NK-92 (cell line): ENCODE data around the gene CORO7.

ENCODE experiments used
- DNase-seq: peaks from one replicate; lab custom pipeline; 2025; ENCODE audit not compliant: unreplicated experiment; lab: John Stamatoyannopoulos, UW

Gene CORO7

DNA sequence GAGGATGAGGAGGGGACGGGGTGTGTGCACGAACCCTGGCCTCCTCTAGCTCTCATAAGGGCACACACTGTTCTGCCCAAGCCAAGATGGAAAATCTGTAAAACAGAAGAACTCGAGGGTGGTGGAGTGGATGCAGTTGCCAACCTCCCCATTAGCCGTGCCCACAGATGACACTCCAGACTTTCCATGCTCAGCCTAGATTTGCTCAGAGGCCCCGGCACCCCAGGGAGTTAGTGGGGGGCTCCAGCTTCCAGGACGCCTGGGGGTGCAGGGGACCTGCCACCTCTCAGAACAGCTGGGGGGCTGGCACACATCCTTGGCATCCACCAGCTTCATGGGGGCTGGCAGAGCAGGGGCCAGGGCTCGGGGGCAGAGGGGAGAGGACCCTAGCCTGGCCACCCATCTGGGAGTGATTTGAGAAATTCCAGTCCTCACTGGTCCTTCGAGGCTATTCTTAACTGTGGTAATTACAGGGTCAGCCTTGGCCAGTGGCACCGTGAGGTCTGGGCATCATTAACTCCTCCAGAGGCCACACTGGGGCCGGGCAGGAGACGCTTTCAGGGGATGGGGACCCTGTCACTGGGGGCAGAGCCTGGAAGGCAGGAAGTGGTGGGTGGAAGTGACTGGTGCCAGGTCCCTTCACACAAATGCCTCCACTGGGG lies 30.5 kb downstream of the CORO7 start:
- no peak for DNase-seq

DNA sequence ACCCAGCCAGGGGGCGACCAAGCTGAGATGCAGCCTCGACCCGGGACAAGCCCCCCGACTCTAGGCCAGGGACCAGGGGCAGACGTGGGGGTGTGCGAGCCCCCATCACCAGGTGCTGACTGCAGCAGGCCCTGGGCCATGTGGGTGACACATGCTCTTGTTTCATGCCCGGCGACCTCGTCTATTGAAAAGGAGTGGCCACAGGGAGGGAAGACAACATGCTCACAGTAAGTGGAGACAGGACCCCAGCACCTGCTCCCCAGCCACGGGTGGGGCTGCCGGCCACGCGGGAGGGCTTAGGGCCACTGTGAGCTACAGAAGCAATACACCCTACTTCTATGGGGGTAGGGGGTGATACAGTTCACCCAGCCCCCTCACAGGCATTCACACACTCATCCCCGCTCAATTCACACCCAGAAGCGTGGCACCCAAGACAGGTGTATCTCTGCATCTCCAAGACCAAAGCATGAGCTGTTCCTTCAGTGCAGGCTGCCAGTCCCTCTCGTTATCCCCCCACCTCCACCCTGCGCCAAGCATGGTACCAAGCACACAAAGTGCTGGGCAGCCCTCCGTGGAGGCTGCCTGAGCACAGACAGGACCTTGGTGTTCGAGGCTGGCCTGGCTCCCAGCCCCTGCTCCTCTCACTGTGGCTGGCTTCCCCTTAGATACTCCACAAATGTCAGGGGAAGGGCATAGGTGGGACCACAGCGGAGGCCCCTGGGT lies 31.2 kb downstream of the CORO7 start:
- DNase-seq = no peak

DNA sequence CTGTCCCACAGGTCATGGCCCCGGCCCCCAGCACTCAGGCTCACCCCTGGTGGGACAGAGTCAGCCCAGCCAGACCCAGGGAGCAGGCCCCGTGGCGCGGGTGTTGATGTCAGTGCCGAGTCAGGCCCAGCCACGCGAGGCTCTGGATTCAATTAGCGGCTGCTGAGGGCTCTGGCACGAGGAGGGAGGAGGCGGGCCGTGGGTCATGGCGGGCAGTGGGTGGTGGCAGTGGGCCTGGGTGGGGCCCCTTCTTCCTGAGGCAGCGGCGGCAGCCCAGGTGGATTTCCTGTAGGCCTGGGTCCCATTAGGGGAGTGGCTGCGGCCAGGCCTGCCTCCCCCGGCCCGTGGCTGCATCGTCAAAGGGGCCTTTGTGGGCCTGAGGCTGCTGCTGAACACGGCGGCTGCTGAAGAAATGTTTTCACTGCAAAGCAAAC lies 31.9 kb downstream of the CORO7 start:
- DNase-seq = no peak

DNA sequence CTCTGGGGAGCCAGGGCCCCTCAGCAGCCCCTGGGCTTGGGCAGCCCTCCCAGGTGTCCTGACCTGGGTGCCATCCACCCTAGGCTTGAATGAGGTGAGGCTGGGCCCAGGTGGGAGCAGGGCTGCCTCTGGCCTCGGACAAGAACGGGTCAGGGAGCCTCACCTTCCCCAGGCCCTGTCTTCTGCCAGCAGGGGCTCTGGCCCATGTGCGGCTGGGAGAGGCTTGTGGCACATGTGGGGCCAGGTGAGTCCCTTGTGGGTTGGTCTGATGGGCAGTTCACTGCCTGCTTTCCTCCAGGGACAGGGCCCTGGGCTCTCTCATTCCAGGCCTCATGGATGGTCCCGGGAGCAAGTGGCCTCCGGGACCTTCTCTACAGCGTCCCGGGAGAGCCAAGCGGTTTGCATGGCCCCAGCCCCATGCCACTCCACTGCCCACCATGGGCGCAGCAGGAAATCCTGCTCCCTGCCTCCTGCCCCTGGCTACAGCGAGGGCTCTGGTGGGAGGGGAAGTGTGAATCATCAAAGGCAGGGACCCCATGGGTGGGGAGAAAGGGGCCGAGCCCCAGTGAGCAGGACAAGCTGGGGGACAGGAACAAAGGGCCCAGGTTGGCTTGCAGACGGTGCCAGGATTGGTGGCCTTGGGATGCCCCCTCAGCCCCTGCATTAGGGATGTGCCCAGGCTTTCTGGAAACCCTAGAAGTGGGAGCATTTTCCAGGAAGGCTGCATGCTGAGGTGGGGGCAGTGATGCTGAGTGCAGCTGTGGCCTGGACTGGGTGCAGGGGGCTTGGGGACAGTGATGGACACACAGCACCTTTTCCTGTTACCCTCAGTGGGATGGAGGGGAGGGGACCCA lies 32.6 kb downstream of the CORO7 start:
- no peak for DNase-seq

DNA sequence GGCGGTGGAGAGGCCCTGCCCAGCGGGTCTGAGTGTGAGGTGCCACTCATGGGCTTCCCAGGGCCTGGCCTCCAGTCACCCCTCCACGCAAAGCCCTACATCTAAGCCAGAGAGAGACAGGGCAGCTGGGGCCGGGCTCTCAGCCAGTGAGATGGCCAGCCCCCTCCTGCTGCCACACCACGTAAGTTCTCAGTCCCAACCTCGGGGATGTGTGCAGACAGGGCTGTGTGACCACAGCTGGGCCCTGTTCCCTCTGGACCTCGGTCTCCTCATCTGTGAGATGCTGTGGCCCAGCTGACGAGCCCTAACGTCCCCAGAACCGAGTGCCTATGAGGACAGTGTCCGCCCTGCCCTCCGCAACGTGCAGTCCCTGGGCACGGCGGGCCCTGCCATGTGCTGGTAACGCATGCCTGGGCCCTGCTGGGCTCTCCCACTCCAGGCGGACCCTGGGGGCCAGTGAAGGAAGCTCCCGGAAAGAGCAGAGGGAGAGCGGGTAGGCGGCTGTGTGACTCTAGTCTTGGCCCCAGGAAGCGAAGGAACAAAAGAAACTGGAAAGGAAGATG lies 33.5 kb downstream of the CORO7 start:
- DNase-seq = no peak

DNA sequence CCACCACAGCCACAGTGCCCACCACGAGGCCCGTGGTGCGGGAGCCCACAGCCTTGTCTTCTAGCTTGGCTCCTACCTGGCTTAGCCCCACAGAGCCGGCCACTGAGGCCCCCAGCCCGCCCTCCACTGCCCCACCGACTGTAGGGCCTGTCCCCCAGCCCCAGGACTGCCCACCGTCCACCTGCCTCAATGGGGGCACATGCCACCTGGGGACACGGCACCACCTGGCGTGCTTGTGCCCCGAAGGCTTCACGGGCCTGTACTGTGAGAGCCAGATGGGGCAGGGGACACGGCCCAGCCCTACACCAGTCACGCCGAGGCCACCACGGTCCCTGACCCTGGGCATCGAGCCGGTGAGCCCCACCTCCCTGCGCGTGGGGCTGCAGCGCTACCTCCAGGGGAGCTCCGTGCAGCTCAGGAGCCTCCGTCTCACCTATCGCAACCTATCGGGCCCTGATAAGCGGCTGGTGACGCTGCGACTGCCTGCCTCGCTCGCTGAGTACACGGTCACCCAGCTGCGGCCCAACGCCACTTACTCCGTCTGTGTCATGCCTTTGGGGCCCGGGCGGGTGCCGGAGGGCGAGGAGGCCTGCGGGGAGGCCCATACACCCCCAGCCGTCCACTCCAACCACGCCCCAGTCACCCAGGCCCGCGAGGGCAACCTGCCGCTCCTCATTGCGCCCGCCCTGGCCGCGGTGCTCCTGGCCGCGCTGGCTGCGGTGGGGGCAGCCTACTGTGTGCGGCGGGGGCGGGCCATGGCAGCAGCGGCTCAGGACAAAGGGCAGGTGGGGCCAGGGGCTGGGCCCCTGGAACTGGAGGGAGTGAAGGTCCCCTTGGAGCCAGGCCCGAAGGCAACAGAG lies 34.2 kb downstream of the CORO7 start:
- no peak for DNase-seq

DNA sequence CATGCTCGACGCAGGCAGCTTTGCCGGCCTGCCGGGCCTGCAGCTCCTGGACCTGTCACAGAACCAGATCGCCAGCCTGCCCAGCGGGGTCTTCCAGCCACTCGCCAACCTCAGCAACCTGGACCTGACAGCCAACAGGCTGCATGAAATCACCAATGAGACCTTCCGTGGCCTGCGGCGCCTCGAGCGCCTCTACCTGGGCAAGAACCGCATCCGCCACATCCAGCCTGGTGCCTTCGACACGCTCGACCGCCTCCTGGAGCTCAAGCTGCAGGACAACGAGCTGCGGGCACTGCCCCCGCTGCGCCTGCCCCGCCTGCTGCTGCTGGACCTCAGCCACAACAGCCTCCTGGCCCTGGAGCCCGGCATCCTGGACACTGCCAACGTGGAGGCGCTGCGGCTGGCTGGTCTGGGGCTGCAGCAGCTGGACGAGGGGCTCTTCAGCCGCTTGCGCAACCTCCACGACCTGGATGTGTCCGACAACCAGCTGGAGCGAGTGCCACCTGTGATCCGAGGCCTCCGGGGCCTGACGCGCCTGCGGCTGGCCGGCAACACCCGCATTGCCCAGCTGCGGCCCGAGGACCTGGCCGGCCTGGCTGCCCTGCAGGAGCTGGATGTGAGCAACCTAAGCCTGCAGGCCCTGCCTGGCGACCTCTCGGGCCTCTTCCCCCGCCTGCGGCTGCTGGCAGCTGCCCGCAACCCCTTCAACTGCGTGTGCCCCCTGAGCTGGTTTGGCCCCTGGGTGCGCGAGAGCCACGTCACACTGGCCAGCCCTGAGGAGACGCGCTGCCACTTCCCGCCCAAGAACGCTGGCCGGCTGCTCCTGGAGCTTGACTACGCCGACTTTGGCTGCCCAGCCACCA lies 35.1 kb downstream of the CORO7 start:
- DNase-seq = no peak

DNA sequence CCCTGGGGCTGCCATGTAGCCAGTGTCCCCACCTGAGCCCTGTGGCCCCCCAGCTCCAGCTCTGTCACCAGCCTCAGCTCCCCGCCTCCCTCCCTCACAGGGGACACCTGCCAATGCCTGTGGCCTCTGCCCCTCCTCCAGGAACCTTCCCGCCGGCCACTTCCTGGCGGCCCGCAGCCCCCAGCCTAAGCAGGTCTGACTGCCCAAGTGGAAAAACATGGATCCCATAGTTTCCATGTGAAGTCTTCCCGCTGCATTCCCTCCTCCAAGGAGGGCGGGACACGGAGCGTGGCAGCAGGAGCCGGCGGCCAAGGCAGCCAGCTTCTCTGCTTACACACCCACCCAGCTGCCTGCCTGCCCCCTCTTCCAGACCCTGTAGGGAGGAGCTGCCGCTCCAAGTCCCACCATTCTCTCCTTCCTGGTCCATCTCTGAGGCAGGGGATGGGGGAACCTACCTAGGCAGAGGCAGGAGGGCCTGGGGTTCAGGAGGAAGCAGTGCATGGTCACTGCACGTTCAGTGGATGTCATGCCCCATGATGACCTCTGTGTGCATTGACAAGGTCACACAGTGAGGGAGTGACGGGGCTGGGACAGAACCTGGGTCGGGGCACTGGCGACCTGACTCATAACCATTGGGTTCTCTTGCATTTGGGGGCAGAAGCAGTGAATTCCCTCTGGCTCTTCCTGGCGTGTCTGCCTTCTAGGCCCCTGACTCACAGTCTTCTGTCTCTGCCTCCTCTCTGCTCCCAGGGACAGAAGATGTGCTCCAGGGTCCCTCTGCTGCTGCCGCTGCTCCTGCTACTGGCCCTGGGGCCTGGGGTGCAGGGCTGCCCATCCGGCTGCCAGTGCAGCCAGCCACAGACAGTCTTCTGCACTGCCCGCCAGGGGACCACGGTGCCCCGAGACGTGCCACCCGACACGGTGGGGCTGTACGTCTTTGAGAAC lies 36.0 kb downstream of the CORO7 start:
- no peak for DNase-seq

DNA sequence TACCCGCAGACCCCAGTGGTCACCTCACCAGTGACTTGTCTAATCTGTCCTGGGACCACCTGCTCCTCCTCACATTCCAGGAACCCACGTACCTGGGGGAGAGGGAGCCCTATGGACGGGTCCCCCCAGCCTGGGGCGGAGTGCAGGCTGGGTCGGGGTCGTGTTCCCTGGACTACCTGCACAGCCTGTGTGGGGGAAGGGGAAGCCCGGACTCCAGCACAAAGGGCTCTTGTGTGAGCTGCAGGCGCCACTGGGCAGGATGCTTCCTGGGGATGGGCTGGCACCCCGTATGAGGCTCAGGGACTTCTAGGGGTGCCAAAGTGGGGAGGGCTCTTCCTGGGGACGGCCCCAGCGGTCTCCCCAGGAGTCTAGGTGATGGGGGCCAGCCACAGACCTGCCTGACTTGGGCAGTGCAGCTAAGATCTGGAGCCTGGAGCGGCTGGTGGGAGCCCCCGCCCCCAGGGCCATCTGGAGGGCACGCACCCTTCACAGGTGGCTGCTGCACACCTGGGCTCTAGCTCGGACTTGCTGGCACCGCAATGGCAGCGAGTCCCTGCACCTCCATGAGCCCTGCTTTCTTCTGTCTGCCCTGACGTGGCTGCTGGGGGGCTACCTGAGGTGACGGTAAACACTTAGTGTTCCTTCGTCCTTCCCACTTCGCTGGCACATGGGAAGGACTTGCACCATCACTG lies 37.3 kb downstream of the CORO7 start:
- DNase-seq = no peak

DNA sequence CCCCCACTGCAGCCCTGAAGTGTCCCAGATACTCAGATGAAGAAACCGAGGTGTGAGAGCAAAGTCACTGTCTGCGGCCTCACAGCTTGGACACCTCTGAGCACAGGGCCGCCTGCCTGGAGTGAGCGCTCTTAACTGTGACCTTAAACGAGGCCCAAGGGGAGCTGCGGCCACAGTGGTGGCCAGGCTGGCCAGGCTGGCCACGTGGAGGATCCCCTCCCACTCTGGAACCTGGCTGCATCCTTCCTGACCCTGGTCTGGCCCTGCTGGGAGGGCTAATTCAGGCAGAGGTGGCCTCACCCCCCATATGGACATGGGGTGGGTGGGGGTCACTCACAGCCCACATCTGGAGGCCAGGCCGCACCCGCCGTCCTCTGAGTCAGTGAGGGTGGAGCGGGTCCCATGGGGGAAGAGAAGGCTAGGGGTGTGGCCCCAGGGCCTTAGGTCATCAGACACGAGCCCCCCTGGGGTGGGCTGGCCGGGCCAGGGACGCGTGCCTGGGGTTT lies 38.2 kb downstream of the CORO7 start:
- no peak for DNase-seq

DNA sequence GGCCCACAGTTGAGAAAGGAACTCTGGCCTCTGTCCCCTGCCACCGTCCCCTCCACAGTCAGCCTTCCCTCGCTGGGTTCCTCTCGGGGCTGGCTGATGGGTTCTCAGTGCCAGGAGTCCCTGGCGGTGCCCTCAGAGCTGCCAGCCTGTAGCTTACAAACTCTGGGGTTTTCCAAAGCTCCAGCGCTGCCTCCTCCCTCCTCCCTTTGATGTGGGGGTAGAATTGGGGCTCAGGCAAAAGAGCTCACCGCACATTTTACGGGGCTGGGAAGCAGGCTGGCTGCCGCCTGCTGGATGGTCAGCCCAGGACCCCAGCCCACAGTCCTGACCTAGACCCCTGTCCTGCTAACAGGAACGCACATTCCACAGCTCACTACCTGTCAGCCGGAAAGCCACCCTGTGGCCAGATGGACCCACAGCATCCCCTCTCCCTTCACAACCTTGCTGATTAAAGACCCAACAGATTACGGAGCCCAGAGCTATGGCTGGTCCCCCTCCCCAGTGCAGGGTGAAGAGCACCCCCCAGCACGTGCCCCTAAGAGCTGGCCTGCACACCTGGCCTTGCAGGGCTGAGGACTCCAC lies 38.7 kb downstream of the CORO7 start:
- no peak for DNase-seq

DNA sequence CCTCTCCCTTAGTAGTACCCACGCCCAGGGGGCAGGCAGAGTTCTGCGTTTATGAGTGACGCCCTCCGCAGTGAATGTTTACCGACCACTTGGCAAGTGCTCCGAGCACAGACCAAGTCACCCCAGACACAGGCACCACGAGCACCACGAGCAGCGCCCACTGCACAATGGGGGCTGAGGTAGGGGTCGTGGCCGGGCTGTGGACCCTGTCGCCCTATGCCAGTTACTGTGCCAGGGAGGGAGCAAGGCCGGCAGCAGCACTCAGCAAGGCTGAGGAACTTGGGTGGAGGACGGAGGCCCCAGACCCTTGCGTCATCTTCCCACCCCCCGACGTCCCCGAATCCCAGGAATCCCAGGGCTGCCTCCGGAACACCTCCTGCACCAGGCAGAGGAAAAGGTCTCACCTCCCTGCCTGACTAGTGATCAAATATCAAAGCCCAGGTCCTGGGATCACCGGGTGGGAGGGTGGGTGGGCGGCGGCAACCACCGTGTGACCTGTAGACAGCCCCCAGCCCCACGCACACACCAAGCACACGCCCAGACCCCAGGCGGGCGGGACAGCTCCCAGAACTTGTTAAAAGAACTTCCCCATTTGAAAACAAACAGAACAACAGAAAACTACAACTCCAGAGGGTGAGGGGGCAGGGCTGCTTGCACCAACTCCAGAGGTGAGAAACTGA lies 39.4 kb downstream of the CORO7 start:
- no peak for DNase-seq

DNA sequence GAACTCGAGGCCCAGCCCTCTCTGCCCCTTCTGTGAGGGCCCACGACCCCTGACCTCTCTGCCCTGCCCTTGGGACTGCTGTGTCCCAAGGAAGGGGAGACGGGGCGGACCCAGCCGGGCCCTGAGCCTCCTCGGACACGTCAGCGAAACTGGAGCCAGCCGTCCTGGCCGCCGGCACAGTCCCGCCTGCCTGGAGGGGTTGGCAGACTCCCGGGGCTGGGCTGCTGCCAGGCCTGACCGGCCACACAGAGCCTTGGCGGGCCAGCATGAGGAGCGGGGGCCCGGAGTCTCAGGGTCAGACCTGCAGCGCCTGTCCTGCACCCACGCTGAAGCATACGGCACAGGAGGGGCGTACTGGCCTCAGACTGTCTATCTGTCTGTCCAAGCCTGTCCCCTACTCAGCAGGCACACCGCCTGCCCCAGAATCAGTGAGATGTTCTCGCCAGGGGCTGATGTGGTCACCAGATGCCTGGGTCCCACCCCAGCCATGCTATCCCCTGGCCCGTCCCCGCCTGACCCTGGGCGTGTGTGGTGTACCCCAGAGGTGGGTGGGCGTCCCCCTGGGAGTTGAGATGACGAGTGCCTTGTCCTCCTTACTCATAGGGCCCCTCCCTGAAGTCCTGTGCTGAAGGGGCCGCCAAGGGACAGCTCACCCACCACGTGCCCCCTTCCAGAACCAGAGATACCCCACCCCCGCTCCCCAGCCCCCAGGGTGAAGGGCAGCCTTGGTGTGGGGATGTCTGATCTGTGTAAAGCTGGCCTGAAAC lies 40.1 kb downstream of the CORO7 start:
- DNase-seq = no peak

DNA sequence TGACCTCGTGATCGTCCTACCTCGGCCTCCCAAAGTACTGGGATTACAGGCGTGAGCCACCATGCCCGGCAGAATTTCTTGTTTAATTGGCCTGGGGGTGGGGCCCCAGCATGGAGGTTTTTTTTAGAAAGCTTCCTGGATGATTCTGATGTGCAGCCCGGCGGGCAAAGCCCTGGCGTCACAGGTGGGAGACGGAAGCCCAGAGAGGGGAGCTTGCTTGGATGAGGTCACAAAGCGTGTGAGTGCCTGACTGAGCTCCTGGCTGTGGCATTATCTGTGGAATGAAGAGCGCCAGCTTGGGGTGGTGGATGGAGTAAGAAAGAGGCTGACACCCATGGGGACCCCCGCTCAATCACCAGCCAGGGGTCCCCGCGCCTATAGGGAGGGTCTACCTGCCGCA lies 40.7 kb downstream of the CORO7 start:
- DNase-seq = no peak

DNA sequence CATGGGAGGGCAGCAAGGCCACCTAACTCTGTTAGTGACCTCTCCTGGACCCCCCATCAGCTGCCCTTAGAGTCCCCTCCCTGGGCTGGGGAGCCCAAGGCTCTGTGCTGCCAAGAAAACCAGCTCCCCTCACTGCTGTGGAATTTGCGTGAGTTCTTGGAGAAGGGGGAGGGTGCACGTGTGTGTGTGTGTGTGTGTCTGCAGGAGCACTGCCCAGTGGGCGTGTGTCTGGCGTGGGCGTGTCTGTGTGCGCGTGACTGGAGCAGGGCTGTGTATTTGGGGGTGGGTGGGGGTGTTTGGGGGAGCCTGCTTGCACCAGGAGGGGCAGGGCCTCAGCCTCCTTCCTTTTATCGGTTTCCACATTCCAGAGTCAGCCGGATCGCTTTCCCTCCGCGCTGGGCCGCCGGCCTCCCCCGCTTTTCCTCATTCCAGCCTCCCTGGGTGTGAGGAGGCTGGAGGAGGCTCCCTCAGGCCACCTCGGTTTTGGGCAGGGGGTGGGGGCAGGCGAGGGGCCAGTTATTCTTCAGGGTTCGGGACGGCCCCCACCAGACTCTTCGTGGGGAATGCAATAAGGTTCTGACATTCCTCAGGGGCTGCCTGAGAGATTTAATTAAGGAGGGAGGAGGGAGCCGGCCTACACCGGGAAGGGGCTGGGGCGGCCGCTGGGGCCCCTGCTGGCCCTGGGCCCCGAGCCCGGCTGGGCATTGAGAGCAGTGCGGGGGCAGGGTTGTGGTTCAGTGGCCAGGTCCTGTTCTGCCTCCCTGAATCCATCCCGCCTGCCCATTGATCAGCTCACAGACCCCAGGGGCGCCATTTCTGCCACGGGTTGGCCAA lies 42.3 kb downstream of the CORO7 start:
- DNase-seq = no peak
